SU-DHL-6 (cell line): ENCODE data around the gene TNIP1.

Experiments used
- CTCF ChIP-seq: fragments of 200-600 bp; sonication (generic); IDR thresholded peaks from one replicate; pipeline ENCODE4 v1.5.1; 2017; ENCODE audit warnings: antibody characterized with exemption, mild to moderate bottlenecking, low read length, moderate library complexity; ENCODE audit not compliant: insufficient read depth, poor library complexity, severe bottlenecking
- EZH2phosphoT487 ChIP-seq: fragments of 200-600 bp; sonication (generic), shearing (Covaris generic); conservative IDR thresholded peaks from 2 replicates; pipeline ENCODE4 v1.6.1; 2018; ENCODE audit warnings: mild to moderate bottlenecking, antibody characterized with exemption, low read length, moderate library complexity, mixed read lengths

DNA sequence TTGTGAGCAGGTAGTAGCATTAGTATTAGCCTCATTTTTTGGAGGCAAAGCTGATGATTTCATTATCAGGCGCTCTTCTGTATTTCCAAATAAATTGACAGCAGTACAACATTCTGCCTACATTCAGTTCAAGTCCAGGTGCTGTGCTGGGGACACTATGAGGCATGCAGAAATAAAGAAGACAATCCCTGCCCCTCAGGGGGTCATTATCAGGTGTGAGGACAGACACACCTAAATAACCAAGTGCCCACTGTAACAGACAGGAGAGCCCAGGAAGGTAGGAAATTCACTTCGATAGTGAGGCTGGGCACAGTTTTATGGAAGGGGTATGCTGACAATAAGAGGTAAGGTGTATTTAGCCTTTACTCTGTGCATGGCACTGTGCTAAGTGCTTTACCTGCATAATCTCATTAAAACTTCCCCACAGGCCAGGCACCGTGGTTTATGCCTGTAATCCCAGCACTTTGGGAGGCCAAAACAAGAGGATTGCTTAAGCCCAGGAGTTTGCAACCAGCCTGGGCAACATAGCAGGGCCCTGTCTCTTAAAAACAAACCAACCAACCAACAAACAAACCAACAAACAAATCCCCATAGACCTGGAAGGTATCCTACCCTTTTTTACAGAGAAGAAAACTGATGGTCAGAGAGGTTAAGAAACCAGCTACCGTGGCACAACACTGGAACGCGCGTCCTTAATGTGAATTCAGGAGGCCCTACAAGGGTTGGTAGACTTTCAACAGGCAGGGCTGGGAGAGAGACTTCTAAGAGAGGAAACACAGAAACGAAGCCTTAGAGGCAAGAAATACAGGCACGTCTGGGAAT, 77.9 kb downstream of the TNIP1 start:
- TF ChIP-seq CTCF = no peak
- TF ChIP-seq EZH2phosphoT487 = no peak
